ENCODE data around the gene LARP1.
"Not testable (repeated sequence)": the region's sequence is repeated elsewhere in the genome, so short reads cannot be mapped to it uniquely, and the experiment has no call there.

Gene LARP1

DNA sequence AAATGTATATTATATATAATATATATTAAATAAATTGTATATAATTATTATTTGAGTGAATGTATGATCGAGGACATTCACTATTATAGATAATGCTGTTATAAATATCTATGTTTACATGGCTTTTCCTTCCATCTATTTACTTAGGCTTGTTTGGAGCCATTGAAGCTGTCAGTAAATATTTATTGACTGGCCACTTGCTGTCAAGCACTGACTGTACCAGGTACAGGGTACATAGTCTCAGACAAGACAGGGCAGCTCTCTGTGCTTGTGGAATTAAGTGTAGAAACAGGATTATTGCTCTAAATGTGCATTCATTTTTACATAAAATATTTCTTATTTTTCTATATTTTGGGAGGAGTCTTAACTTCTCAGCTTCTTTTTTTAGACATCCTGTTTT, 78.9 kb downstream of the LARP1 start:
- Histone ChIP-seq H3K27me3 (ENCODE audit: control insufficient read depth, low read length) (no peaks in the 10 kb centered on the region), H3K9me2 (replicated peaks; ENCODE audit: control insufficient read depth, low read length) (no peaks in the 10 kb centered on the region), H3K9me3 (ENCODE audit: control insufficient read depth, insufficient read depth, low read length) (no peaks in the 10 kb centered on the region), H3K4me2 (ENCODE audit: low read length) (no peak overlapping the region), H3K79me2 (ENCODE audit: control insufficient read depth, low read length) (no peaks in the 10 kb centered on the region), H3K4me1 (ENCODE audit: control insufficient read depth, low read length) (peaks cover 5% of the 10 kb centered on the region), H3K4me3 (ENCODE audit: low read length) (no peak overlapping the region), H3F3A (ENCODE audit: control insufficient read depth, insufficient read depth) (no peaks in the 10 kb centered on the region), H3K36me3 (ENCODE audit: control insufficient read depth, low read length) (peaks cover 28% of the 10 kb centered on the region), H4K20me1 (ENCODE audit: control insufficient read depth, insufficient read depth, low read depth, low read length) (no peaks in the 10 kb centered on the region), H3K27ac (ENCODE audit: low read depth, low read length) (no peak overlapping the region)
- no peak for TF ChIP-seq EZH2phosphoT487 (IDR thresholded peaks at IDR 0.05; ENCODE audit: borderline replicate concordance, low read length)
- TF ChIP-seq, protein P1, sequence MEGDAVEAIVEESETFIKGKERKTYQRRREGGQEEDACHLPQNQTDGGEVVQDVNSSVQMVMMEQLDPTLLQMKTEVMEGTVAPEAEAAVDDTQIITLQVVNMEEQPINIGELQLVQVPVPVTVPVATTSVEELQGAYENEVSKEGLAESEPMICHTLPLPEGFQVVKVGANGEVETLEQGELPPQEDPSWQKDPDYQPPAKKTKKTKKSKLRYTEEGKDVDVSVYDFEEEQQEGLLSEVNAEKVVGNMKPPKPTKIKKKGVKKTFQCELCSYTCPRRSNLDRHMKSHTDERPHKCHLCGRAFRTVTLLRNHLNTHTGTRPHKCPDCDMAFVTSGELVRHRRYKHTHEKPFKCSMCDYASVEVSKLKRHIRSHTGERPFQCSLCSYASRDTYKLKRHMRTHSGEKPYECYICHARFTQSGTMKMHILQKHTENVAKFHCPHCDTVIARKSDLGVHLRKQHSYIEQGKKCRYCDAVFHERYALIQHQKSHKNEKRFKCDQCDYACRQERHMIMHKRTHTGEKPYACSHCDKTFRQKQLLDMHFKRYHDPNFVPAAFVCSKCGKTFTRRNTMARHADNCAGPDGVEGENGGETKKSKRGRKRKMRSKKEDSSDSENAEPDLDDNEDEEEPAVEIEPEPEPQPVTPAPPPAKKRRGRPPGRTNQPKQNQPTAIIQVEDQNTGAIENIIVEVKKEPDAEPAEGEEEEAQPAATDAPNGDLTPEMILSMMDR (IDR thresholded peaks at IDR 0.05; ENCODE audit: low read depth, low read length, poor library complexity, severe bottlenecking), result no peak

DNA sequence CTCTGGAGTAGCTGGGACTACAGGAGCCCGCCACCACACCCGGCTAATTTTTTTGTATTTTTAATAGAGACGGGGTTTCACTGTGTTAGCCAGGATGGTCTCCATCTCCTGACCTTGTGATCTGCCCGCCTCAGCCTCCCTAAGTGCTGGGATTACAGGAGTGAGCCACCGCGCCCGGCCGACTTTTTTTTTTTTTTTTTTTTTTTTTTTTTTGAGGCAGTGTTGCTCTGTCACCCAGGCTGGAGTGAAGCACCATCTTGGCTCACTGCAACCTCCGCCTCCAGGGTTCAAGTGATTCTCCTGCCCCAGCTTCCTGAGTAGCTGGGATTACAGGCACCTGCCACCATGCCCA, 80.5 kb downstream of the LARP1 start:
- H3K27me3 ChIP-seq (ENCODE audit: control insufficient read depth, low read length); H3K79me2 ChIP-seq (ENCODE audit: control insufficient read depth, low read length); H3K4me3 ChIP-seq (ENCODE audit: low read length); H4K20me1 ChIP-seq (ENCODE audit: control insufficient read depth, insufficient read depth, low read depth, low read length); H3K27ac ChIP-seq (ENCODE audit: low read depth, low read length); H3F3A ChIP-seq (ENCODE audit: control insufficient read depth, insufficient read depth); H3K4me1 ChIP-seq (ENCODE audit: control insufficient read depth, low read length); H3K9me2 ChIP-seq (replicated peaks; ENCODE audit: control insufficient read depth, low read length); H3K4me2 ChIP-seq (ENCODE audit: low read length); H3K9me3 ChIP-seq (ENCODE audit: control insufficient read depth, insufficient read depth, low read length): not testable (repeated sequence)
- peaks cover 12% of the 10 kb centered on the region for H3K36me3 ChIP-seq (ENCODE audit: control insufficient read depth, low read length)

DNA sequence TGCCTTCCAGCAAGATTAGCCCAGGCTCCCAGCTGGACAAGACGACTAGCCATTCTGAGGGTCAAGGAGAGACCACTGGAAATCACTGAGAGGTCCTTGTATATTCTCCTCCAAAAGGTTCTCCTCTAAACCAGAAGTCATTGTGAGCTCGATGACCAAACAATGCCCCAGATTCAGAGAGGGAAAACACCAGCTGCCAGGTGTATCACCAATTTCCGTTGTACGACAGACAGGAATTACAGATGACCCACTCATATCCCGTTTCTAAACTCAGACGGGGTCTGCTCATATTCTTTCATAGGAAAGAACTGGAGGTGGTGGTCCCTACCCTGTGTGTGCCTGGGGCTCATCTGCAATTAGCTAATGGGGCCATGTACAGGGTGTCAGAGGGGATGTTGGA, 81.0 kb downstream of the LARP1 start:
- H3K79me2 ChIP-seq (ENCODE audit: control insufficient read depth, low read length), result no peaks in the 10 kb centered on the region
- no peaks in the 10 kb centered on the region for H3K9me3 ChIP-seq (ENCODE audit: control insufficient read depth, insufficient read depth, low read length)
- TF ChIP-seq, protein P1 (IDR thresholded peaks at IDR 0.05; ENCODE audit: low read depth, low read length, poor library complexity, severe bottlenecking), result no peak
- TF ChIP-seq EZH2phosphoT487 (IDR thresholded peaks at IDR 0.05; ENCODE audit: borderline replicate concordance, low read length), result no peak
- H3F3A ChIP-seq (ENCODE audit: control insufficient read depth, insufficient read depth), result no peaks in the 10 kb centered on the region
- H3K4me2 ChIP-seq (ENCODE audit: low read length), result no peak overlapping the region
- H3K27ac ChIP-seq (ENCODE audit: low read depth, low read length), result no peak overlapping the region
- no peaks in the 10 kb centered on the region for H3K9me2 ChIP-seq (replicated peaks; ENCODE audit: control insufficient read depth, low read length)
- peaks cover 7% of the 10 kb centered on the region for H3K36me3 ChIP-seq (ENCODE audit: control insufficient read depth, low read length)
- H3K27me3 ChIP-seq (ENCODE audit: control insufficient read depth, low read length), result no peaks in the 10 kb centered on the region
- H4K20me1 ChIP-seq (ENCODE audit: control insufficient read depth, insufficient read depth, low read depth, low read length), result no peaks in the 10 kb centered on the region
- no peak overlapping the region for H3K4me3 ChIP-seq (ENCODE audit: low read length)
- peaks cover 5% of the 10 kb centered on the region for H3K4me1 ChIP-seq (ENCODE audit: control insufficient read depth, low read length)

DNA sequence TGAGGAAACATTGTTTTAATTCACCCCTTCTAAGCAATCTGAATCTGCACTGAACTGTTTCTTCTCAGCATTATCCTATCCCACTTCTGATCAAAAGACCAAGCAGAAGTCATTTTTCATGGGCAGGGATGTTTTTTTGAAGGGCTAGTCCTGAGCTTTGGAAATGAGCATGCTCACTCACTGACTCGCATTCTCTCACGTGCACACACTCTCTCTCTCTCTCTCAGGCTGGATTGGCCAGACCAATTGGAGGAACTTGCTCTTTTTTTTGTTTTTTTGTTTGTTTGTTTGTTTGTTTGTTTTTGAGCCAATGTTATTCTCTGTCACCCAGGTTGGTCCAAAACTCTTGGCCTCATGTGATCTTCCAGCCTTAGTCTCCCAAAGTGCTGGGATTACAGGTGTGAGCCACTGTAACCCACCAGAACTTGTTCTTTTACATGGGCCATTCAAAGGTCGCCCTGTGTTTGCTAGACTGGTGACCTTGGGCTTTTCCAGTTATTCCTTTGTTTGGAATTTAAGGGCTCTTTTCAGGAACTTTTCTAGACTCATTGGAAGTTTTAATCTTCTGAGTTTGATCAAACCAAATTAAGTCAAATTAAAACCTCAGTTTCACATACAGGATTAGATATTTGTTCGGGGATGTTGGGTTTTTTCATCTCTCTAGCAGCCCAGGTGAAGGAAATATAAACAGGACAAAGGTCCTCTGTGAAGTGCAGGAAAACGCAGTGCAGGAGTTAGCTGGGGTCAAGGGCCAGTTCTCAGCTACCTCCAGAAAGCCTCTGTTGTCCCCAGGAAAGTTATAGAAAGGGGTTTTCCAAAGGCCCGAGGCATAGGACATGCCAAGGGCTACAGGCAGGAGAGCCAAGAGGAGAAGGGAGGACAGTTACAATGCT, 82.1 kb downstream of the LARP1 start:
- H3K4me1 ChIP-seq (ENCODE audit: control insufficient read depth, low read length), result peaks cover 5% of the 10 kb centered on the region
- no peaks in the 10 kb centered on the region for H3F3A ChIP-seq (ENCODE audit: control insufficient read depth, insufficient read depth)
- no peaks in the 10 kb centered on the region for H3K27me3 ChIP-seq (ENCODE audit: control insufficient read depth, low read length)
- H4K20me1 ChIP-seq (ENCODE audit: control insufficient read depth, insufficient read depth, low read depth, low read length), result no peaks in the 10 kb centered on the region
- no peaks in the 10 kb centered on the region for H3K9me2 ChIP-seq (replicated peaks; ENCODE audit: control insufficient read depth, low read length)
- no peak overlapping the region for H3K4me2 ChIP-seq (ENCODE audit: low read length)
- no peak overlapping the region for H3K27ac ChIP-seq (ENCODE audit: low read depth, low read length)
- peaks cover 3% of the 10 kb centered on the region; the same call in 1 of the 2 replicates for H3K36me3 ChIP-seq (ENCODE audit: control insufficient read depth, low read length)
- no peak for TF ChIP-seq EZH2phosphoT487 (IDR thresholded peaks at IDR 0.05; ENCODE audit: borderline replicate concordance, low read length)
- TF ChIP-seq, protein P1 (IDR thresholded peaks at IDR 0.05; ENCODE audit: low read depth, low read length, poor library complexity, severe bottlenecking), result no peak
- no peak overlapping the region for H3K4me3 ChIP-seq (ENCODE audit: low read length)
- H3K79me2 ChIP-seq (ENCODE audit: control insufficient read depth, low read length), result no peaks in the 10 kb centered on the region
- no peaks in the 10 kb centered on the region for H3K9me3 ChIP-seq (ENCODE audit: control insufficient read depth, insufficient read depth, low read length)
